NCI-H128 (cell line): ENCODE results near the gene TEX261.
A peak's percentile ranks its signal among the peaks of the same experiment; 100 is the strongest.
"Not testable (repeated sequence)": the region's sequence is repeated elsewhere in the genome, so short reads cannot be mapped to it uniquely, and the experiment has no call there.

Experiments used
- DNase-seq: peaks from one replicate; lab custom pipeline; 2025; ENCODE audit not compliant: unreplicated experiment; lab: John Stamatoyannopoulos, UW

TEX261 gene

GRCh38 chr2:70994699-70995425 is at the start of gene TEX261:
TEX261 (minus strand) TSS chr2:70994873; CDS start chr2:70994757, 116 bp downstream.
- DNase-seq = peak; percentile 74

GRCh38 chr2:71043531-71044407 is 49.1 kb upstream of the TEX261 start:
- no peak for DNase-seq

DNA sequence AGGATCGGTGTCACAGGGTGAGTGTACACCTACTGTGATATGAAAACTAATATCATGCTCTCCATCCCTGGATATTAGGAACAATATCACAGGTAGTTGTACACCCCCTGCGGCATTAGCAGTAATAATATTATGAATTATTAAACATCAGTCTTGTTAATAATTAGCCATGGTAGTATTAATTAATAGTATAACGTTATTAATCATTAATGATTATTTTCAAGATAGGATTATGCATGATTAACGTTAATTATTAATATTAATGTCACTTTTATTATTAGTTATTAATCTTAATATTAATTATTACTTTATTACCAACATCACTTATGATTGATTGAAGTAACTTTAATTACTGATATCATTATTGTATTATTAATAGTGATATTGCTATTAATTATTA is 47.6 kb upstream of the TEX261 start:
- DNase-seq = no peak

DNA sequence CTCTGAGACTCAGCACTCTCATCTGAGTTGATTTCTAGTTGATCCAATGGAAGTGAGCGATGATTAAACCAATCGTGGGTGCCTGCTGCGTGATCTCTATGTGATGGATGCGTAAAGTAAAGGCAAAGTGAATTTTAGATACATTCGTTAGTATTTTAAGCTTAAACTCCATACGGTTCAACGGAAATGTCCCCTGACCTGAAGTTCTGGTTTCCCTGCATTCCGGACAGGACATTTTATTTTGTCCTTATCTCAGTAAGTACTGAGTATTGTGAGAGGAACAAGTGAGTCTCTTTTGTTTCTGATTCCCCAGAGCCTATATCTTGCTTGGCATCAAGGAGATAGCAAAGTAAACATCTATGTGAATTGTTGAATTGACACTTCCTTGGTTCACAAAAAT is 41.6 kb upstream of the TEX261 start:
- DNase-seq = not testable (repeated sequence)

DNA sequence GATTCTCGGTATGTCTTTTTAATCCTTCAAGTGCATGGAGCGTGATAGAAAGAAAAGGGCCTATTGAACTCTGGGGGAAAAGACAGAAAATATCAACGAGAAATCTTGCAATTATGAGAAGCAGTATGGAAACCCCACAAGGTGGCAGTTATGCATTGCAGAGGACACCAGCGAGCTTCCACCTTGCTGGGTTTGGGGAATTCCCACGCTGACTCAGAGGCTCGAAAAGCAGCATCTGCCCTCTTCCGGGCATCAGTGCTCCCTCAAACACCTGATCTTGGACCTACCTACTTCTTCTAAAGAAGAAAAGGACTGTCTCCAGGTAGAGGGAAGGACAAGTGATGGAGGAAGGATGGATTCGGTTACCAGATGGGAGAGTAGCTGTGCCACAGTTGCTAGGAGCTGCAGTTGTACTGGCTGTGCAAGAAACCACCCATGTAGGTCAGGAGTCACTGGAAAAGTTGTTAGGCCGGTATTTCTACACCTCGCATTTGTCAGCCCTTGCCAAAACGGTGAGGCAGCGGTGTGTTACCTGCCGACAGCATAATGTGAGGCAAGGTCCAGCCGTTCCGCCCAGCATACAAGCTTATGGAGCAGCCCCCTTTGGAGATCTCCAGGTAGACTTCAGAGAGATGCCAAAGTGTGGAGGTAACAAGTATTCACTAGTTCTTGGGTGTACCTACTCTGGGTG is 29.0 kb upstream of the TEX261 start:
- DNase-seq = not testable (repeated sequence)

GRCh38 chr2:71021394-71021793 is 26.7 kb upstream of the TEX261 start:
- not testable (repeated sequence) for DNase-seq

DNA sequence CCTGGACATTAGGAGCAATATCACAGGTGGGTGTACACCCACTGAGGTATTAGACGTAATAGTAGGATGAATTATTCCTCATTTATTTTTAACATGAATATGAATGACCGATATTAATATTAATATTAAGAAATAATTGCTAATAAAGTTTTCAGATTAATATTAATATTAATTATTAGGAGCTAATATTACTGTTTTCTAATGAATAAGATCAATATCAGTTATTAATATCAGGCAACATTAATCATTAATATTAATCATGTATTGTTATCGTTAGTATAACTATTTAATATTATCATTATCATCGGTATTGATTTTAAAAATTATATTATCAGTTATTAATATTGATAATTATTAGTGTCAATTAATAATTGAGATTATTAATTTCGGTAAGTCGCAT is 25.3 kb upstream of the TEX261 start:
- not testable (repeated sequence) for DNase-seq

GRCh38 chr2:71018625-71019024 is 24.0 kb upstream of the TEX261 start:
- no peak for DNase-seq

DNA sequence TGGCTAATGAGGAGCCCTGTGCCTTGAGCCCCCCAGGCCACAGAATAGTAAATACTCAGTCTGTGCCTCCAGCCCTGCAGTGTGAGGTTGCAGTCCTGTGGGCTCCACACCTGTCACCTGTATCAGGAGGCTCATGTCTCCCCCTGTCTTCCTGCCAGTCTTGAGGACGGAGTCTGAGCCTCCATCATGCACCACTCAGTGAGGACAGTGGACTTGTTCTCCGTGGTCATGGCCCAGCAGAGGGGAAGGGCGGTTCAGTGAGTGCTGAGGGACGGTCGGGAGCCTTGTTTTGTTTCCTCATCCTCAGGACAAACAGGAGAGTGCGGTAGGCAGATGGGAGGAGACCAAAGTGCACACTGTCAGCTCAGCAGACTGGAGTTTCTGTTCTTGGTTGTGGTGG is 17.1 kb upstream of the TEX261 start:
- not testable (repeated sequence) for DNase-seq

DNA sequence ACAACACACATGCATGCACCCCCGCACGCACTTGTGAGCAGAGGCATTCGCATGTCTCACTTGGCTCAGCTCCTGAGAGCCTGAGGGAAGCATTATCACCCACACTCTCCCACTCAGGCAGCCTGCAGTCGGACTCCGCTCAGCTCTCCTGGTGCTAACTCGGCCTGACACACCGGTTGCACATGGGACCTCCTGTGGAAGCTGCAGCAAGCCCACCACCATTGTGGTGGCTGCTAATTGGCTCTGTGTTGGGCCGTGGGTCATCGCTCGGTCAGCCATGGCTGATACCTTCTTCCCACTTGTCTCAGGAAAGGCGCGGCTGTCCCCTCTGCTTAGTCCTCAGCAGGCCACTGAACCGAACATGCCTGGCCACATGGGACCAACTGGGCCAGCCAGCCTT is 13.7 kb upstream of the TEX261 start:
- no peak for DNase-seq

GRCh38 chr2:71006955-71007799 is 12.5 kb upstream of the TEX261 start:
- no peak for DNase-seq

DNA sequence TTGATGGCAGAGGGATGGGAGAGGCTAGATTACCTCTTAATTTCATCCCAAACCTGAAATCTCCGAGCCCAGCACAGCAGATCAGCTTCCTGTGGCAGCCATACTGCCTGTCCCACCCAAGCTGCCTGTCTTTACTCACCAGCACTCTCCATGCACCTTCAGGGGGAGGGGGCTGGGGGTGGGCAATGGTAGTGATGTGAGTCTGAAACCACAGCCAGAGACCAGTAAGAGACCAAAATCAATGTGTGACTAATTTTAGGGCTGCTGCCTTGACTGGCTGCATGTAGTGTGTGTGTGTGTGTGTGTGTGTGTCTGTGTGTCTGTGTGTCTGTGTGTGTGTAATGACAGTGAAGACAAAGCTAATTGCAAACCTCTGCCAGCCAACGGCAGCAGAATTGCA is 11.7 kb upstream of the TEX261 start:
- no peak for DNase-seq

- no peak for DNase-seq
Observed at GRCh38 chr2:71005271-71006202, 10.9 kb upstream of the TEX261 start.

DNA sequence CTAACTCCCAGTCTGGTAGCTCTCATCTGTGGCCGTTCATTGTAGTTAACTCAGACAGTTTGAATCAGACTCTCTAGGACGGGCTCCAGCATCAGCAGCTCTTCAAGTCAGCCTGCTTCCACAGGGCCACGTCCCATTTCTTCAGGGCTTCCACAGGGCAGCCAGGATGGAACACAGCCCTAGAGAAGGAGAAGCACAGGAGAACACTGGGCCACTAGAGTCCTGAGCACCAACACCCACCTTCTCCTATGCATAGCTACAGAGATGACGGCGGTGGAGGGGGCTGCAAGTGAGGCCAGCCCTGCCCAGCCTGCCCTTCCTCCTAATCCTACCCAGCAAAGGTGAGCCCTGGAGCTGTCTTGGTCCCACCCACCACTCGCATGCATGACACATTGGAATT is 10.2 kb upstream of the TEX261 start:
- no peak for DNase-seq

DNA sequence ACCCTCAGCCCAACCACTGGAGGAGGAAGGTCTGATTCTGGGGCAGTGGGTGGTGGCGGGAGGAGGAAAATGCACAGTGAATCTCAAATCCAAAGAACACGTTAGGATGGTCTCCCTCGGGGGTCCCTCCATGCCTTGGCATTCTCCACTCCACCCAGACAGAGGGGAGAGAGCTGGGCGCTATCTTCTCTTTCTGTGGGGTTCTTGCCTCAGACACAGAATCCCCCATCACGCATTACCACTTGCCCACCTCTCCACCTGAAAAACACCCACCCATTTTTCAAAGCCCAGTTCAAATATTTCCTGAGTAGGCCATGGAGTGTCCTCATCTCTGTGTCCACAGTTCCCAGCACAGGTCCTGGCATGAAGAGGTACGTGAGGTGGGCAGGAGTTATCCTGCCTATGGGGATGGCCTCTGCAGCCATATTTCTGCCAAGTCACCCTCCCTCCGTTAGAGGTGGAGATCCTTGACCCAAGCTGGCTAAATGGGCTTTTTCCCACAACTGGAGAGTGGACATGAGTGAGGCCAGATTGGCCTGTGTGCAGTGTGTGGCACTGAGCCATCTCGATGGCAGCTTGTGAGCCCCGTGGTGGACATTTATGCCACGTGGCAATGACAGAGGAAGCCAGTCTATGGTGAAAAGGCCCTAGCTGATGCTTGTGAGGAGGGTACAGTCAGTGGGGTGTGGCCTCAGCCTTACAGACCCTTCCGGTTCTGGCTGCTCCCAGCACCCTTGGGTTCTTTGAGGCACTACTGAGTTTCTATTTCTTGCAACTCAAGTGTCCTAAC is 9.5 kb upstream of the TEX261 start:
- DNase-seq = no peak

GRCh38 chr2:71003396-71003795 is 8.7 kb upstream of the TEX261 start:
- DNase-seq = no peak

- no peak for DNase-seq
Observed at GRCh38 chr2:71001981-71002570, 7.4 kb upstream of the TEX261 start.

- DNase-seq = no peak
Observed at GRCh38 chr2:71001592-71001927, 6.9 kb upstream of the TEX261 start.
